GM12801 (cell line): Measurements from ENCODE around the gene TAS1R2.

Experiments used
- TF ChIP-seq, protein P1 (sequence below): IDR thresholded peaks from one replicate; pipeline ENCODE4 v1.5.1; 2011; ENCODE audit warnings: control low read depth; ENCODE audit not compliant: insufficient read length; ENCODE audit errors: extremely low read depth

The TAS1R2 gene

DNA sequence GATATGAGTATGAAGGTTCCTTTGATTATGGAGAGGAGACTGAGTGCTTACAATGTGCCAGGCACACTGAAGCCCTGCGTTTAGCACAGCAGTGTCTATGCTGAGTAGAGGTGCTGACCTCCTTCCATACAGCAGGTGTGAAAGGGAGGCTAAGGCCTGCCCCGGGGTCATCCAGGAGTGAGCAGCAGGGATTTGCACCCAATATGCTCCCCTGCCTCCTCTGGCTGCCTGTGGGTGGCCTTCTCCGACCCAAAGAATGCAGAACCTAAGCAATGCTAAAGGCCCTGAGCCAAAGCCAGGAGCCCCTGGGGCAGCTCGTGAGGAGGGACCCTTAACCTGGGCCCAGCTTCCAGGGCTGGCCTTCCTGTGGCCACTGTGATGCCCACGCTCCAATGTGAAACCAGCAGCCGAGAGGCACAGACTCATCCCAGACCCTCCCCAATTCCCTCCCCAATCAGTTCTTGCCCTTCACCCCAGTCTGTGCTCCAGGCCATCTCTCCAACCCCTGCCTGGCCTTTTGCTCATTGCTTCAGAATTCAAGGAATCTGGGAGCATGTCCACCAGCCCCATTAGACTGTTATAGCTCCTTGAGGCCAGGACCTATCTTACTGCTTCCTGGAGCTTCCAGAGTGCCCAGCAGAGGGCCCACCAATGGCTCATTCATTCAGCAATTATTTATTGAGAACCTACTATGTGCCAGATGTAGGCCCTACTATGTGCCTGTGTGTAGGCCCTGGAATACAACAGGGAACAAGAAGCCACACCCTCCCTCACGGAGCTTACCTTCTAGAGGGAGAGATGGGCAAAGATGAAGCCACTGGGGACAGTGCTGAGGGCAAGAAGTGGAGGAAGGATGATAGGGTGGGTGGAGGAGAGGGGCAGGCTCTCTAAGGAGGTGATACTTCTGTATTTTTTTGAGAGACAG is 53.3 kb downstream of the TAS1R2 start:
- TF ChIP-seq, protein P1, sequence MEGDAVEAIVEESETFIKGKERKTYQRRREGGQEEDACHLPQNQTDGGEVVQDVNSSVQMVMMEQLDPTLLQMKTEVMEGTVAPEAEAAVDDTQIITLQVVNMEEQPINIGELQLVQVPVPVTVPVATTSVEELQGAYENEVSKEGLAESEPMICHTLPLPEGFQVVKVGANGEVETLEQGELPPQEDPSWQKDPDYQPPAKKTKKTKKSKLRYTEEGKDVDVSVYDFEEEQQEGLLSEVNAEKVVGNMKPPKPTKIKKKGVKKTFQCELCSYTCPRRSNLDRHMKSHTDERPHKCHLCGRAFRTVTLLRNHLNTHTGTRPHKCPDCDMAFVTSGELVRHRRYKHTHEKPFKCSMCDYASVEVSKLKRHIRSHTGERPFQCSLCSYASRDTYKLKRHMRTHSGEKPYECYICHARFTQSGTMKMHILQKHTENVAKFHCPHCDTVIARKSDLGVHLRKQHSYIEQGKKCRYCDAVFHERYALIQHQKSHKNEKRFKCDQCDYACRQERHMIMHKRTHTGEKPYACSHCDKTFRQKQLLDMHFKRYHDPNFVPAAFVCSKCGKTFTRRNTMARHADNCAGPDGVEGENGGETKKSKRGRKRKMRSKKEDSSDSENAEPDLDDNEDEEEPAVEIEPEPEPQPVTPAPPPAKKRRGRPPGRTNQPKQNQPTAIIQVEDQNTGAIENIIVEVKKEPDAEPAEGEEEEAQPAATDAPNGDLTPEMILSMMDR, result no peak

DNA sequence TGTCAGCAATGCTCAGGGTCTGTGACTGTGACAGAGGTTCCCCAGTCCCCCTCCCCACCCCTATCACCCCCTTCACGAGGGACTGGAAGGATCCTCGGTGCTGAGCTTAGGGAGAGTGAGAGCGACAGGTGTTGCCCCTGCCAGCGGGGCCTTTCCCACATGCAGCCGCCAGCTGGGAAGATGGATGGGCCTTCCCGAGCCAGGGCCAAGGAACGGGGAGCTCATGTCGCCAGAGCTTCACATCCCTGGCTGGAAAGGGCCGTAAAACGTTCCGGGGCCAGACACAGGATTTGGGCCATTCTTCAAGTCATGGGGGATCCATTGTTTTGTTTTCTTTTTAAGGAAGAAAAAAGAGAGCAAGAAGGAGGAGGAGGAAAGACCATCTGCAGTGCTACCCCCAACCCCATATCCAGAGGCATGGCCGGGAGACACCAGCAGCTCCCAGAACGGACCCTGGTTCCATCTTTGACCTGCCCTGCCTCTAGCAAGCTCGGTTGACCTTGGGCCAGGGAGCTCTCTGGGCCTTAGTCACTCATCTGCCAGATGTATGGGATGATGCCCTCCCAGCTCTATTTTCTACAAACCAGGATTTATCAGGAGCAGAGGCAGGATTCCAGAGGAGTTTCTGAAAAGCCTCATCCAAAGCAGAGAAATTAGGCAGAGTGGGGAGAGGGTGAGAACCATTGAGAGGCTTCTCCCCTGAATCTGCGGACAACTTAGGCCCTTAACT is 54.1 kb downstream of the TAS1R2 start:
- TF ChIP-seq, protein P1, result no peak

DNA sequence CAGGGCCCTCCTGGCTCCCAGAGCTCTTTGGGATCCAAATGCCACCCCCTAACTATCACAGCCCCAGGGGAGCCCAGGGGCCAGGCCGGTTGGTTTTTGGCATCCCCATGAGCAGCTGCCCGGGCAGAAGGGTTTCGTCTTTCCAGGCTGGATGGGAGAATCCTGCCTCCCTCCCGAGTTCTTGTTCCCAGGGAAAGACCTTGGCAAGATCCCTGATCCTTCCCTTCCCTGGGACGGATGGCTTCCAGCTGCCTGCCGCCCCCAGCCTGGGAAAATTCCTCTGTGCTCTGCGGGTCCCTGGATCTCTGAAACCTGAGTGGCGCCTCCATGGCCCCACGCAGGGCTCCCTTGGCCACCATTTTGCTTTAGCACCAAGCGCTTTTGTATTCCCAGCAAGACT is 55.6 kb downstream of the TAS1R2 start:
- TF ChIP-seq, protein P1, result no peak

DNA sequence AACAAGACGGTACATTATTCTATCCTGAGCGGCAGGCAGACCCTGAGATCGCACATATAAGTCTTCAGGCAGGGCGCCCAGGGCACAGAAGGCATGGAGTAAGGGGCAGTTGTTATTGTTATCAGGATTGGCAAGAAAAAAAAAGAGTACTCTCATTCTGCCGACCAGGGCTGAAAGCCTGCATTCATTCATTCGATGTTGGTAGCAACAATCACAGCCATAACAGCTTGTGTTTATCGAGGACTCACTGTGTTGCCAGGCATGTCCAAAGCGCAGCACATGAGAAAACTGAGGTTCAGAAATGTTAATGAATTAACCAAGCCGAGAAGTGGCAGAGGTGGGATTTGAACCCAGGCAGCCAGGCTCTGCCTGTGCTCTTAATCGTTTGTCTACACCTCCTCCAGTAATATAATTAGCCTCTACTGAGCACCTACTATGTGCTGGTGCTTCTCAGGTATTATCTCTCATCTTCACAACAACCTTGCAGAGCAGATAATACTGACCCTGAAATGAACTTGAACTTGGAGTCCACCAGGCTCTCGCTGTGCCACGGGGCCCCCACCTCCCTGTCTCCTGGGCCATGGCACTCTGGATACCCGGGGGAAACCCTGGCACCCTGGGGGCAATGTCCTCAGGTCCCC is 56.2 kb downstream of the TAS1R2 start:
- TF ChIP-seq, protein P1, result no peak

DNA sequence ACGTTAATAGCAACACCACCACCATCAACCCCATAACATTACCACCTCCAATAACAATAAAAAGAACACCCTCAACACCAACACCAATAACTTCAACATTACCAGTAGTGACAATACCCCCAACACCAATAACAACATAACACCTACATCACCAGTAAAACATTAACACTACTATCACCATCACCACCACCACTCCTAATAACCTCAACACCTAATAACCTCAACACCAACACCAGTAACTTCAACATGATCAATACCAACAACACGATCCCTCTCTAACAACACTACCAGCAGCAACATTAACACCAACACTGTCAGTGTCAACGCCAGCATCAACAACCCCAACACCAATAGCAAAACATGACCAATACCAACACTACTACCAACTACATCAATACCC is 57.2 kb downstream of the TAS1R2 start:
- TF ChIP-seq, protein P1, result no peak

DNA sequence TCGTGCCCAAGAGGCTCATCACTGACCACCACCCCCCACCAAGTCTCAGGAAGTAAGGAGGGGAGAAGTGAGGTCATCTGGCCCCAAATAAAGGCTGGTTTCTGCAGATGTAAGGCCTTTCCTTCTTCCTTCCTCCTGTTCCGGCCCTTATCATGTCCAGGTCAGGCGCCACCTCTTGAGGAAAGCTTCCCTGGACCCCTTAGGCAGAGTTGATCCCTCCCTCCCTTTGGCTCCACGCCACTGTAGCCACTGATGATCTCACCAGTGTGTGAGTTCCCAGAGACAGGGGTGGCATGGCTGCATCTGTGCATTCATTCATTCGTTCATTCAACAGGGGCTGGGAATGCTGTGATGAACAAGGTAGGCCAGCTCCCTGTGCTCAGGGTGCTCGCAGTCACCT is 59.2 kb downstream of the TAS1R2 start:
- TF ChIP-seq, protein P1, result no peak

DNA sequence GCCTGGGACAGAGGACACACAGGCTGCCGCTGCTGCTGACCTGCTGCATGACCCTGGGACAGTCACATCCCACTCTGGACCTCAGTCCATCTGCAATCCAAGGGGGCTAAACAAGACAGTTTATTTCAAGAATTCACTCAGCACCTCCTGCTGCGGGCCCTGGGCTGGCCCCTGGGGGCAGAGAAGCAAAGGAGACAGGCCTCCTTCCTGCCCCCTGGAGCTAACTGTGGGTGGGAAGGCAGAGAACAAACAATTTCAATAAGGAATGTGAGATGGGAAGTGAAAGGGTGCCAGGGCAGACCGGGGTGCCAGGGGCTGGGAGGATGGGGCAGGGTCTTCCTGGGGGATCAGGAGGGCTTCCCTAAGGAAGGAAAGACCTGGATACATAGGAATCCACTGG is 60.0 kb downstream of the TAS1R2 start:
- TF ChIP-seq, protein P1, result no peak
